Activated CD8-positive, alpha-beta memory T cell treated with anti-CD3 and anti-CD28 coated beads, Interleukin-2, amount 50 U/mL, for 24 hours (primary cell): ENCODE results near the gene CORO1C.

Source experiments
- DNase-seq: peaks from one replicate; pipeline ENCODE4 v3.0.0-alpha.2; 2020; ENCODE audit errors: extremely low read depth

The CORO1C gene

DNA sequence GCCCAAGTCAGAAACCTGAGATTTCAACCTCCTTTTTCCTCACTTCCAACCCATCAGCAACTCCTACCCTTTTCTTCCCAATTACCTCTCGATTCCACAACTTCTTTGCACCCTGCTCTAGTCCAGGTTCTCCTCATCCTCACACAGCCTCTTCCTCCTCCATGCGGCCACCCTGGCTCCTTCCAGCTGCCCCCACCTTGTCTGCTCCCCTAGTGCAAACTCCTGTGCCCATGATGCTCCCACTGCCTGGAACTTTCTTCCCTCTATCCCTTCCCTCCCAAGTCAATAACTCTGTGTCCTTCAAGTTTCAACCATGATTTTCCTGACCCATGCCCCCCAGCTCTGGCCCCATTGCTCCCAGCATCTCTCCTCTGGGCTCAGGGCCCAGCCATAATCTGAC lies 115.0 kb downstream of the CORO1C start:
- no peak for DNase-seq

DNA sequence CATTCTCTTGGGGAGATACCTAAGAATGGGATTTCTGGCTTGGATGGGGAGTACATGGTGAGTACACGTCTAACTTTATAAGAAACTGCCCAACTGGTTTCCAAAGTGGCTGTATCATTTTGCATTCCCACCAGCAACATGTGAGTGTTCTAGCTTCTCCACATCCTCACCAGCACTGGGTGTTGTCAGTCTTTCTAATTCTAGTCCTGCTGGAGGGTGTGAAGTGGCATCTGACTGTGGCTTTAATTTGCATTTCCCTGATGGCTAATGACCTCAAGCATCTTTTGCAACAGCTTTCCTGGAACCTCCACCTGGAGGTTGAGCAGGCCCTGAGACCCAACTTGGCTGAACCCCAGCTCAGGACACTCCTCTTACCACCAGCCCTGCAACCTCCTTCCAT lies 115.4 kb downstream of the CORO1C start:
- no peak for DNase-seq

DNA sequence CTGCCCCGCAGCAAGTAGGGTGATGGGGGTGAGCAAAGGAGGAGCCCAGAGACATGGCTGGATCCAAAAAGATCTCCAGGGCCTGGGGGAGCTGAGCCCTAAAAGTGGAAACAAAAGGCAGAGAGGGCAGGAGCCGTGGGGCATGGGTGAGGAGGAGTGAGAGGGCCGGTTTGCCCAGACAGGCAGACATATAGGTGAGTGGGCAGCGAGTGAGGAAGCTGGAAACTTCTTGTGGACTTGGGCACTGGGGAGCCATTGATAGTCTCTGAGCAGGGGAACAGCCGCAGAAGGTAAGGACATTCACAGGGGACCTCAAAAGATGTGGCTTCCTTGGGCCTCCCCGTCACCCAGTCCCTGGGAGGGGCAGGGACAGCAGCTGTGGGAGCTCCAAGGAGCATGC lies 116.7 kb downstream of the CORO1C start:
- no peak for DNase-seq

DNA sequence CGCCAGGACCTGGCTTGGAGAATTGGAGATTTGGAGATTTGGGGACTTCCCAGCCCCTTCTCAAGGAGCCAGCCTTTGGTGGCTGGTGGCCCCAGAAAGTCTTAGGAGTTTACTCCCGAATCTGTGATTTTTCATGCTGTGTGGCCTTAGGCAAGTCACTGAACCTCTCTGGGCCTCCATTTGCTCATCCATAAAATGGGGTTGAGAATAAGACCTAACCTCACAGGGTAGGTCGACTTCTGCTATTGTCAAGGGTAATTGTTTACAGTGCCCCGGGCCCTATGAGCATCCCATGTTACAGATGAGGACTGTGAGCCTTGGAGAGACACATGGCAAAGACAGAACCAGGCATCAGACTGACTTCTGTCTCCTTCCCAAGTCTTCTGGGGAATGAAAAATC lies 117.3 kb downstream of the CORO1C start:
- DNase-seq, result no peak

DNA sequence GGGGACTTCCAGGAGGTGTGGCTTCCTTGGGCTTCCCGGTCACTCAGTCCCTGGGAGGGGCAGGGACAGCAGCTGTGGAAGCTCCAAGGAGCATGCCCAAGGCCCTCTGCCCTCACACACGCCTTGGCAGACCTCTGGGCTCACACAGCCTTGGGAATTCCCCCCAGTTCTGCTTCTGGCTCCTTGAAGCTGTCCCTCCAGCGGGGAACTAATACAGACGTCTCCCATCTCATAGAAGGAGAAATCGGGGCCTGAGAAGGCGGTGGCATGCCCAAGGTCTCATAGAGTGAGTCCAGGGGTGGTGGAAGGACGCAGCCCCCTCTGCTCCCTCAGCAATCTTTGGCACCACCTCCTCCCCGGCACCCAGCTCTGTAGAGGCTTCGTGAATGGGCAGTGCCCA lies 117.8 kb downstream of the CORO1C start:
- no peak for DNase-seq

DNA sequence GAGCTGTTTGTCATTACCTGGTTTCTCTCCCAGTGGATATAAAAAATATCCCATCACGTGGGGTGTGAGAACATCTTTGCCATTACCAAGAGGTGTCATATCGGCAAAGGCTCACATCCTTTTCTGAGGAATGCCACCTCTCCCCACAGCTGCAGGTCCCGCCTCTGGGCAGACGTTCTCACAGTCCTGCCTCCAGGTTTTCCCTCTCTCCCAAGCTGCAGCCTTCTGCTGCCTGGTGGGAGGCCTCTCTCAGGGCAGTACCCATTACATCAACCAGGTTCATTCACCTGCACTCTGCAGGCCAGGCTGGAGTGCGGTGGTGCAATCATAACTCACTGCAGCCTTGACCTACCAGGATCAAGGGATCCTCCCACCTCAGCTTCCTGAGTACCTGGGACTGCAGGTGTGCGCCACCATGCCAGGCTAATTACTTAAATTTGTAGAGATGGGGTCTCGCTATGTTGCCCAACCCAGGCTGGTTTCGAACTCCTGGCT lies 118.5 kb downstream of the CORO1C start:
- DNase-seq, result no peak

DNA sequence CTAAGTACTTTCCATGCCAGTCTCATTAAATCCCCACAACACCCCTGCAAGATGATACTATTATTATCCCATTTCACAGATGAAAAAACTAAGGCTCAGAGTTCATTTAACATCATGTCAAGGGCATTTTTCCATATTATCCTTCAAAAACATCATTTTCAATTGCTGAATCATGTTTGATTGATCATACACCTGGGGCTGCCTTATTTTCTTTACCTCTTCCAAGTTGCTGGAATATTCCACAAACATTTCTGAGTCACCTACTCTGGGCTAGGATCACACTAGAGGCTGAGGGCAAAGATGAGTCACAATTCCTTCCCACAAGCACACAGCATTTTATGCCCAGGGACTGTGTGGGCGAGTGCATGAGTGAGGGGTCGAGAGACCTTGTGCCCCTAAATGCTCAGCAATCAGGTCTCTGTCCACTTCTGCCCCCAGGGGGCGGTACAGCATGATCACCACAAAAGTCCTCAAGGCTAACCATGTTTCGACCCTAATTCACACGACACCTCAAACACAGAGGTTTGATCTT lies 119.4 kb downstream of the CORO1C start:
- no peak for DNase-seq

DNA sequence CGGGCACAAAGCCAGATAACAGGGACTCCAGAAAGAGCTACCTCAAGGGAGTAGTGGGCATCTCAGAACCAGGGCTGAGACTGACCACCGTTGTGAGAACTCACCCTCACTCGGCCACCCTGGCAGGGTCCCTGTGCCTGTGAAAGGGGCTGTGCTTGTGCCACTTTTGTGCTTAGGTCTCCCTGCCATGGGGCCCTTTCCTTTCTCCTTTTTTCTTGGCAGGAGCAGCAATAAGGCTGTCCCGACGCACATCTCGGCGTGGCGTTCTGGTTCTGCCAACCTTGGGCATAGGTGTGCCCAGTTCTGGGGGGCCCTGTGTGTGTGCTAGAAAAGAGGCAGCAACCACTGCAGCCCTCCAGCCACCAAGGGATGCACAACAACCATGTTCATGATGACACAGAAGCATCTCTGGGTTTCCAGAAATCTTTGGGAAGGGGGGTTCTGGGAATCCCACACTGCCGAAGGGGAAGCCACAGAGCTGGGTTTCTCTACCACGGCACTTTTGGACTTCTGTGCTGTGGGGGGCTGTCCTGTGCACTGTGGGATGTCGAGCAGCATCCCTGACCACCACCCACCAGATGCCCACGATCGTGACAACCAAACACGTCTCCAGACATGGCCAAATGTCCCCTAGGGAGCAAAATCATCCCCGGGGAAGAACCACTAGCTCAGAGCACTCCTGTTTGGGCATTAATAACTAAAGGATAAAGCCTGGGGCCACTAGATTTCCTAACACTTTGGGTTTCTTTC lies 120.3 kb downstream of the CORO1C start:
- no peak for DNase-seq

DNA sequence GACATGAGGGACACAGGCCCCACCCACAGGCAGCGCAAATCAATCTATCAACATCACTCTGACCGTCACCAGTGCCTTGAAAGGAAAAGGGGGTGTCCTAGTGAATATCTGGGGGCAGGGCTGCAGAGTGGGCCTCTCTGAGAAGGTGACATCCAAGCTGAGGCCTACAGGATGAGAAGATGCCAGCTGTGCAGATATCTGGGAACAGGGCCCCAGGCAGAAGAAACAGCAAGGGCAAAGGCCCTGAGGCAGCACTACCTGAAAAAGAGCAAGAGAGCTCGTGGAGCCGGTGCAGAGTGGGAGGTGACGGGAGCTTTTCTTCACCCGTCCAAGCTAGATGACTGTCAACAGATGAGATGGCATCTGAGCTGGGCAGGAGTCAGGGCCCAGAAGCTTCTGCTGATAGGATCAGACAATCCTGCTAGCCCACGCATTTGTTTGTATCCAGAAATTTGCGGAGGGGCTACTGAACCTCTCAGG lies 120.9 kb downstream of the CORO1C start:
- DNase-seq, result no peak

DNA sequence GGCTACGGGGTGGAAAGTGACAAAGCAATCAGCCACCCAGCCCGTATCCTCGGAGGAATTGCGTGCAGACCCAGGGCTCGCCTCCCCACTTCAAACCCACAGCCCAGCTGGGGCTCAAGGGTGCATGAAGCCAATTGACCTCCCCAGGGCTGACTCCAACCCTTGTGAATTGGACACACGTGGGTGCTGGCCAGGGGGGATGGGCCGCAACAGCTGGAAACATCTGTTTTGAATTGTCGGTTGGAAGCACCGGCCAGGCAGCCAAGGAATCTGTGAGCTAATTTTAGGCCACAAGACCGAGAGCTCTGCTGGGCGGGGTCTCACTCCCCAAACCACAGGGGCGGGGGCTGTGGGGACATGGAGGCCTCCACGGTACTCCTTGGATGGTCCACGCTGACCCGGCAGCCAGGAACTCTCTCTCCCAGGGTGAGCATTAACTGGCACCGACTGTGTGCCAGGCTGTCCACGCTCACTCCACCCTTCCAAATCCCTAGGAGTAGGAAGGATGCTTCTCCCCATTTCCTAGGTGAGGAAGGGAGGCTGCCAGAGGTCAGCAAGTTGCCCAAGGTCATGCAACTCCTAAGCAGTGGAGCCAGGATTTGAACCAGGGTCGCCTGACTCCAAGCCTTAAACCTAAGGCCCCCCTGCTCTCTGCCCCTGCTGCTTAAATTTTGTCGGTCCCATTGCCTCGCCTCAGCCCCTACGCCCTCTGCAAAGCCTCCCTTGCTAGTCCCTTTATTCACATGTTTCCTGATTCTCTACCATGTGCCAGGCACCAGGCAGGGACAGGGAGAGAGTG lies 121.6 kb downstream of the CORO1C start:
- no peak for DNase-seq

DNA sequence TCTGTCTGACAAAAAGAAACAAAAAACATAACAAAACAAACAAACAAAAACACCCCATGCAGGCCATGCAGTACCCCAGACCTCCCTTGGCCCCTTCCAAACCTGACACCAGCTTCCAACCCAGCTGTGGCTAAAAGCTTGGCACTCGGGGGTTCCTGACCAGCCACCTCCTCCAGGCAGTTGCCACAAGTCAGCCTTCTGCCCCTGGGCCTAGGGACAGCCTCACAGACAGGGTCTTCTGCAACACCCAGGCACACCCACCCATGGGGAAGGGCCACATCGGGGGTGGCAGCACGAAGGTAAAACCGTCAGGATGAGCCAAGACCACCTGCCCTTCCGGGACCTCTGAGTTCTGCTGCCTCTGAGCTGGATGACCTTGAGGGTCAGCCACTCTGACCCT lies 122.7 kb downstream of the CORO1C start:
- no peak for DNase-seq

DNA sequence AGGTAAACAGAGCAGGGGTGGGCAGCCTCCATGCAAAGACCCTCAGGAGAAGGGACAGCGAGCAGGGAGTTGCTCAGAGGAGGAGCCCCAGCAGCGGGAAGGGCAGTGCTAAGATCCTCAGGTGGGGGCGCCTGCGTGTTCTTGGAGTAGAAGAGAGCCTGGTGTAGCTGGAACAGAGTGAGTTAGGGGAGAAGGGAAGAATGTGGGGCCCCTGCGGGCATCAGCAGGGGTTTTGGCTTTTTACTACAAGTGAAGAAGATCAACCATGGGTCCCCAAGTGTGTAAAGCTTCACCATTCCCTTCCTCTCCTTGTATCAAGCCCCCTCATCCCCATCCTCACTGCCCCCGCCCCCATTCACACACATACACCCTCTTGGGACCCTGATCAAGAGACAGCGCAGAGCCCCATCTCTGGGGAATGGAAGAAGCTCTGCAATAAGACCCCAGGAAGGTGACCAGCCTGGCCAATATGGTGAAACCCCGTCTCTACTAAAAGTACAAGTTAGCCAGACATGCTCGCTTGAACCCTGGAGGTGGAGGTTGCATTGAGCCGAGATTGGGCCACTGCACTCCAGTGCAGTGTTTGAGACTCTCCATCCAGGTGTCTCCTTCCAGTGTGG lies 123.2 kb downstream of the CORO1C start:
- DNase-seq, result no peak

DNA sequence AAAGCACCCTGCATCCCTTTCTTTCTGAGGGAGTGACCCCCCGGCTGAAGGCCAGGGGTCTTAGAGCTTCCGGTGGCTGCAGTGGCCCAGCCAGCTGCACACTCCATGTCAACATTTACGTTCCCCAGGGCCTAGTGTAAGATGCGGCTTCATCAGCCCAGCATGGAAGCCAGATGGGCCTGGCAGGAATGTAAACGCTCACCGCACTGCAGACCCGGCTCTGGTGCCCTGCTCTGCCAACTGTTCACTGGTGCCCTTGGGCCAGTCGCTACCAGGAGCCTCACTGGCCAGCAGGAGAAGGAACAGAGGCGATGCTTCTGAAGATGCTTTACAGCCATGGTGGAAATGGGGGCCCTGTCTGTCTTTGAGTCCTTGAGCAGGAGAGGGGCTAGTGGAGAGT lies 124.8 kb downstream of the CORO1C start:
- DNase-seq, result no peak

DNA sequence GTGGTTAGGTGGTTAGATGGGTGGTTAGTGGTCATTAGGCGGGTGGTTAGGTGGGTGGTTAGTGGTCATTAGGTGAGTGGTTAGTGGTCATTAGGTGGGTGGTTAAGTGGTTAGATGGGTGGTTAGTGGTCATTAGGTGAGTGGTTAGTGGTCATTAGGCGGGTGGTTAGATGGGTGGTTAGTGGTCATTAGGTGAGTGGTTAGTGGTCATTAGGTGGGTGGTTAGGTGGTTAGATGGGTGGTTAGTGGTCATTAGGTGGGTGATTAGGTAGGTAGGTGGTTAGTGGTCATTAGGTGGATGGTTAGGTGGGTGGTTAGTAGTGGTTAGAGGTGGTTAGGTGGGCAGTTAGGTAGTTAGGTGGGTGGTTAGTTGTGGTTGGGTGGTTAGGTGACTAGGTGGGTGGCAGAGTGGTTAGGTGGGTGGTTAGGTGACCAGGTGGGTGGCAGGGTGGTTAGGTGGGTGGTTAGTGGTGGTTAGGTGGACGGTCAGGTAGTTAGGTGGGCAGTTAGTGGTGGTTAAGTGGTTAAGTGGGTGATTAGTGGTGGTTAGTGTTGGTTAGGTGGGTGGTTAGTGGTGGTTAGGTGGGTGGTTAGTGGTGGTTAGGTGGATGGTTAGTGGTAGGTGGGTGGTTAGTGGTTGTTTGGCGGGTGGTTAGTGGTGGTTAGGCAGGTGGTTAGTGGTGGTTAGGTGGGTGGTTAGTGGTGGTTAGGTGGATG lies 125.5 kb downstream of the CORO1C start:
- no peak for DNase-seq

DNA sequence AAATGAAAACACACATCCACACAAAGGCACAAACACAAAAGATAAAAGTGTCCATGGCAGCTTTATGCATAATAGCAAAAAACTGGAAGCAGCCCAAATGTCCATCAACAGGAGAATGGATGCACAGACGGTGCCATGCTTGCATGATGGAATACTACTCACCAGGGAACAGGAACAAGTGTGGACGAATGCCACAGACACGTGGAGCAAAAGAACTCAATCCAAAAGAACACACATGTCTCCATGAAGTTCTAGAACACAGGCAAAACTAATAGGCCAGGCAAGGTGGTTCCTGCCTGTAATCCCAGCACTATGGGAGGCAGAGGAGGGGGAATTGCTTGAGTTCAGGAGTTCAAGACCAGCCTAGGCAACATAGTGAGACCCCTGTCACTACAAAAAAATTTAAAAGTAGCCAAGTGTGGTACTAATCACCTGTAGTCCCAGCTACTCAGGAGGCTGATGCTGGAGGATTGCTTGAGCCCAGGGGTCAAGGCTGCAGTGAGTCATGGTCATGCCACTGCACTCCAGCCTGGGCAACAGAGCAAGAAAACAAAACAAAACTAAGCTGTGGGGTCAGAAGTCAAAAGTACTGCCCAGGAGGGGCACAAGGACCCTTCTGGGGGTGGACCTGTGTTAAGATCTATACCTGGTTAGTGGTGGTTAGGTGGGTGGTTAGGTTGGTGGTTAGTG lies 126.2 kb downstream of the CORO1C start:
- no peak for DNase-seq

DNA sequence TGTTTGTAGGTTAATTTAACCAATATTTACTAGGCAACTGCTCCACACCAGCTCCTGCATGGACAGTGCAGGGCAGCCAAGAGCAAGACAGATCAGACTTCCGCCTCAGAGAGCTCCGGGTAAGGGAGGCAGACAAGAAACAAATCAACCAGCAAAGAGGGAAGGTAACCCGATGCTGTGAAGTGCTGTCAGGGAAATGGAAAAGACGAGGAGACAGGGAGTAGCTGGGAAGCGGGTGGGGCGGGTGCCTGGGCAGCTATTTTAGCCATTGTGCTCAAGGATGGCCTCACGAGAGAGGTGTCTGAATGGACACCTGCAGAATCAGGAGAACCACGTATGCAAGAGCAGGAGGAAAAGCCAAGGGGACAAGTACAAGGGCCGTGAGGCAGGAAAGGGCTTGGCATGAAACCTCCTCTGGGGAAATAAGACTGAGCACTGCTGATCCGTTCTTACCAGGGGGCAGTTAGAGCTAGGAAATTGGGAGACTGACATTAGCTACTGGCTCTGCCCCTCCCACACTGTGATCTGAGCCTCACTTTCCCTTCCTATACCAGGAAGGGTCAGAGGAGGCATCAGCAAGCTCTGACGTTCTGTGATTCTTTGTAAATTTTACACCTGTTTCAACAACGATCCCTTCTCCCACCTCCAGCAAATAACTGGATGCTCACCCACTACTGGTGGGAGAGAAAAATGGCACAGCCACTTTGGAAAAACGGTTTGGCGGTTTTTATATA lies 126.9 kb downstream of the CORO1C start:
- DNase-seq, result no peak

DNA sequence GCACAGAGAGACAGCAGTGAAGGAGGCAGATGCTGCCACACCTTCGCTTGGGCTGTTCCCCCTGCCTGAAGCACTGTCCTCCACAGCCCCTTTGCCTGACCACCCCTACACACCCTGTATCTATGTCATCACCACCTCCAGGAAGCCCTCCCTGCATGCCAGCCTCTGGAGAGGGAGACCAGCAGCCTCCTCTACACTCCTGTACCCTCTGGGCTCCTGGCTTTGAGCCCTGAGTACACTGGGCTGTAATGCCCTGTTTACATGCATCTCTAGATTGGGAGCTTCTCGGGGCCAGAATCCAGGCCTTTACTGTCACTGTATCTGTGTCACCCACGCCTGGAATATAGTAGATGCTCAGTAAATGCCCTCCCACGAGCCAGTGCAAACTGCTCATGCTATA lies 127.6 kb downstream of the CORO1C start:
- DNase-seq, result no peak

DNA sequence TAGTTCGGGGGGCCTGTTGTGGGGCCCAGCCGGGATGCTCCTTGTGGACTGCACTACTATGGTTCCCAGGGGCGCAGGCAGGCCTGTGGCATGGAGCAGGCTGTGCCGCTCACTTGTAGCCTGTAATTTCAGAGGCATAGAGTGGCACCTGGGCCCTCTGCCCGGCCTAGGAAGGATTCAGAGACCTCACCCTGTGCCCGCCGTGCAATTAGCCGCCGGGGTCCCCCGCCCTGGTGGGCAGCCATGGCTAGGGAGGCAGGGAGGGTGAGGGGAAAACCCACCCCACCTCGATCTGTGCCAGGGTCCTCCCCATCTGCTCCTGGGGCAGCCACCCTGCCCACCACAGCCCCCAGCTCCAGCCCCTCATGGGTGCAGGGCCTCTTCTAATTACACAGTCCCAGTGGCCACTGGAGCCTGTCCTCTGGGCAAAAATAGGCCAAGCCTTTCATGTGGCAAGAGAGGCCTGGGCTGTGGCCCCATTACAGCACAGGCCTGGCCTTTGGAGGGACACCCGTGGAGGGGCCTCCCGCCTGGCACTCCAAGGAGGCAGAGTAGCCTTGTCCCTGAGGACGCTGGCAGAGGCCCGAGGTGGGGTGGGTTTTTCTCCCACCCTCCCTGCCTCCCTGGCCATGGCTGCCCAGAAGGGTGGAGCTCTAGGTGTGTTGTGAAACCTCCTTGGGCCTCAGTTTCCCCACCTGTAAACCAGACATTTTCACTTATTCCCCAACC lies 128.2 kb downstream of the CORO1C start:
- no peak for DNase-seq

DNA sequence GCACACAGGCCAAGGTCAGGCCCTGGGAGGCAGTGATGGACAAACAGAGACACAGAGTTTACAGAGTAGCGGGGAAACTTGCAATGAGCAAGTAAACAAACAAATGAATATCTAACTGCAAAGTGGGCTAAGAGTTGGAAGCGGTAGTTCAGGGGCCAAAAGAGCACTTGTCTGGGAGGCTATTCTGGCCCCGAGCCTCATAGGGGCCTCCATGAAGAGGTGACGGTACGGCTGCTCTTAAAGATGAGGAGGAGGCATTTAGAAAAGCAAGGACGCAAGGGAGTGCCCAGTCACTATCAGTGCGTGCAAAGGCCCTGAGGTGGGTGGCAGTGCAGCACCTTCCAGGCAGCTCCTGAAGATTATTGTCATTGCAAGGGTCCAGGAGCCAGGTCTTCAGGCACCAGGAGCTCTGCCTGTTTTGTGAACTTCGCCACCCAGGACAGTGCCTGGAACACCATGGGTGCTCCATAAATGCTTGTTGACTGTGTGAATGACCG lies 129.1 kb downstream of the CORO1C start:
- no peak for DNase-seq

DNA sequence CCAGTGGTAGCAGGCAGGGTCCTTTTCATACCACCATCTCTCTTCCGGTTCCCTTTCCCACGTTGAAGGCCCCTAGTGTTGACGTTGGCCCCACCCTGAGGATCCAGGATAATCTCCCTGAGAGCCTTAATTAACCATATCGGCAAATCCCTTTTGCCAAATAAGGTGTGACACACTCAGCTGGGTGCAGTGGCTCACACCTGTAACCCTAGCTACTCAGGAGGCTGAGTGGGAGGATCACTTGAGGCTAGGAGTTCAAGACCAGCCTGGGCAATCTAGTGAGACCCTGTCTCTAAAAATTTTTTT lies 130.7 kb downstream of the CORO1C start:
- DNase-seq, result no peak
